PFSK-1 (cell line): ENCODE results near the gene SLC44A1.

Source experiments
- FOXP2 ChIP-seq: optimal IDR thresholded peaks from 2 replicates; pipeline ENCODE3; 2011; ENCODE audit warnings: borderline replicate concordance, control low read depth, inconsistent platforms; ENCODE audit not compliant: insufficient read depth; ENCODE audit errors: extremely low read length, extremely low read depth
- POLR2AphosphoS5 ChIP-seq: IDR thresholded peaks from 2 replicates; pipeline ENCODE4 v1.6.1; 2012; ENCODE audit warnings: low read depth, mild to moderate bottlenecking, control low read depth, low read length, moderate library complexity
- SIN3A ChIP-seq: IDR thresholded peaks from 2 replicates; pipeline ENCODE4 v1.6.1; 2012; ENCODE audit warnings: mild to moderate bottlenecking, low read length, moderate library complexity, borderline replicate concordance; ENCODE audit not compliant: insufficient read depth
- TAF1 ChIP-seq: IDR thresholded peaks from 2 replicates; pipeline ENCODE4 v1.6.1; 2012; ENCODE audit warnings: low read length, control low read depth, borderline replicate concordance; ENCODE audit not compliant: insufficient read depth
- TF ChIP-seq, protein P1 (sequence below), 2 experiments: IDR thresholded peaks; 2 replicates each; pipeline versions ENCODE4 v1.6.1 to v1.8.0; 2011 to 2012; ENCODE audit warnings: low read depth in 2 of 2, low read length in 2 of 2, control low read depth in 1 of 2, inconsistent platforms in 1 of 2, mild to moderate bottlenecking in 1 of 2, moderate library complexity in 1 of 2; ENCODE audit not compliant: insufficient read depth in 1 of 2

SLC44A1 gene

DNA sequence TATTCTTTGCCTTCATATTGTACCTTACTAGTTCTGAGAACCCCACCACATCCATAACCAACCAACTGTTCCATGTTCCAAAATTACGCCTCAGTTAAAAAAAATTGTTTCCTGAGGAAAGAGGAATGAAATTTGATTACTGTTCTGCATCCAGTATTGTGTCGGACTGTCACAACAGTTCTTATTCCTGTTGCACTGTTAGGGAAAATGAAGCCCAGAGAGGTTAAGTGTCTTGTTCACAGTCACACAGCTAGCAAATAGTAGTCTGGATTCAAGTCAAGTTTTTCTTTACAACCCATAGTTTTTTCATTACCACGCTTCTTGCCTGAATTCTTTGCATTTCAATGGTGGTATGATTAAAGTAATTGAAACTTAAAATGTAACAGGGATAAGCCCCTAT, 207.7 kb downstream of the SLC44A1 start:
- TF ChIP-seq FOXP2 (no peak), POLR2AphosphoS5 (no peak), SIN3A (no peak), TAF1 (no peak)
- TF ChIP-seq, protein P1, sequence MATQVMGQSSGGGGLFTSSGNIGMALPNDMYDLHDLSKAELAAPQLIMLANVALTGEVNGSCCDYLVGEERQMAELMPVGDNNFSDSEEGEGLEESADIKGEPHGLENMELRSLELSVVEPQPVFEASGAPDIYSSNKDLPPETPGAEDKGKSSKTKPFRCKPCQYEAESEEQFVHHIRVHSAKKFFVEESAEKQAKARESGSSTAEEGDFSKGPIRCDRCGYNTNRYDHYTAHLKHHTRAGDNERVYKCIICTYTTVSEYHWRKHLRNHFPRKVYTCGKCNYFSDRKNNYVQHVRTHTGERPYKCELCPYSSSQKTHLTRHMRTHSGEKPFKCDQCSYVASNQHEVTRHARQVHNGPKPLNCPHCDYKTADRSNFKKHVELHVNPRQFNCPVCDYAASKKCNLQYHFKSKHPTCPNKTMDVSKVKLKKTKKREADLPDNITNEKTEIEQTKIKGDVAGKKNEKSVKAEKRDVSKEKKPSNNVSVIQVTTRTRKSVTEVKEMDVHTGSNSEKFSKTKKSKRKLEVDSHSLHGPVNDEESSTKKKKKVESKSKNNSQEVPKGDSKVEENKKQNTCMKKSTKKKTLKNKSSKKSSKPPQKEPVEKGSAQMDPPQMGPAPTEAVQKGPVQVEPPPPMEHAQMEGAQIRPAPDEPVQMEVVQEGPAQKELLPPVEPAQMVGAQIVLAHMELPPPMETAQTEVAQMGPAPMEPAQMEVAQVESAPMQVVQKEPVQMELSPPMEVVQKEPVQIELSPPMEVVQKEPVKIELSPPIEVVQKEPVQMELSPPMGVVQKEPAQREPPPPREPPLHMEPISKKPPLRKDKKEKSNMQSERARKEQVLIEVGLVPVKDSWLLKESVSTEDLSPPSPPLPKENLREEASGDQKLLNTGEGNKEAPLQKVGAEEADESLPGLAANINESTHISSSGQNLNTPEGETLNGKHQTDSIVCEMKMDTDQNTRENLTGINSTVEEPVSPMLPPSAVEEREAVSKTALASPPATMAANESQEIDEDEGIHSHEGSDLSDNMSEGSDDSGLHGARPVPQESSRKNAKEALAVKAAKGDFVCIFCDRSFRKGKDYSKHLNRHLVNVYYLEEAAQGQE (IDR thresholded peaks at IDR 0.05; ENCODE audit: insufficient read depth in 1 of 2, low read depth in 2 of 2, low read length in 2 of 2): no peak

DNA sequence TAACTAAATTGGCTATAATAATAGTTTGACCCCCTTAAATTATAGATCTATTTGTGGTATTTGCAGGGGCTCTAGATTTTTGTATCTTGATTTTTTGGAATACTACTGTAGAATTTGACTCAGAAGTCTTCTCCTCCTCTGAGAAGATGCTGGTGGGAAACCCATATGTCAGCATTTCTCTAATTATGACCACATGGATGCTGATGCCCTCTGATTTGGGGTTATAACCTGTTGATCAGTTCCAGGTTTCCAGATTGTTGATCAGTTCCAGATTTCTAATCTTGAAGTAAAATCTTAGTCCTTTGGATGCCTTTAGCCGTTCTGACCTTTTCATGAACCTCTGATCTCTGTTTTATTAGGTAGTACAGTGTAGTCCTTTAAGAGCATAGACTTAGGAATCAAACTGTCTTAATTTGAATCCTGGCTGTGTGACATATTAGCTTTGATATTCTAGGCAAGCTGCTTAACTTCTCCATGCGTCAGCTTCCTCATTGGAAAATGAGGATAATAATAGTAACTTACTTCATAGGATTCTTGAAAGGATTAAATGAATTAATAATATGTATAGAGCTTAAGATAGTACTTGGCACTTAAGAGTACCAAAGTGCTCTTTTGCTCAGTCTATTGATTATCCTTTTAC, 211.5 kb downstream of the SLC44A1 start:
- no peak for TF ChIP-seq SIN3A
- TF ChIP-seq, protein P1 (IDR thresholded peaks at IDR 0.05; ENCODE audit: insufficient read depth in 1 of 2, low read depth in 2 of 2, low read length in 2 of 2): no peak
- TF ChIP-seq TAF1: no peak
- TF ChIP-seq POLR2AphosphoS5: no peak
- no peak for TF ChIP-seq FOXP2

DNA sequence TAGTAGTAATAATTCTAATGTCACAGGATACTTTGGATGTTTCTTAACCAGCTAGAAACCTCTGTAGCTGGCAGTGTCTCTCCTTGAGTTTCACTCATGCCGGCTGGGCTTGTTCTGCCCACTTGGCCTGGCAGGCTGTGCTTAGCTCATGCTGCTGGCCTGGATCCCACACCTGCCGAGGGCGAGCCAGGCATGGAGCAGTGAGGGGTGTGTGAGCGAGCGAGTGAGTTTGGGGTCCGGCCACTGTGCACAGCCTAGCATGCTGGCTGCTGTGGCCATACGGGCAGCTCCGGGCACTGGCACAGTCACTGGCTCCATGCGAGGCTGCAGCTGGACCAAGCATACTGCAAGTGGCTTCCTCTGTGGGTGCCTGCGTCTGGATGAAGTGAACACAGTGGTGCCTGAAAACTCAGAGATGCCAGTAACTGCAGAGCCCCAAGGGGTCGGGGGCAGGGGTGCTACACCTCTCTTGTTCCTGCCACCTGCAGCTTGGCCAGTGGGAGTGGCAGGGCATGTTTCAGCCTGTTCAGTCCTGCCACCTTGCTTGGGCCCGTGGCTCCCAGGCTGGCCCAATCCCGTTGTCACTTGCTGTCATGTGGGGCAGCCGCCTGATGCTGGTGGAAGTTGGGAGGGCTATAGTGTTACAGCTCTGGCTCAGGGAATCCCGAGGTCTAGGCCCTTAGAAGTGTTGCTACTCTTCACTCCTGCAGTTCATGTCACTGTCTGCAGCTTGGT, 213.3 kb downstream of the SLC44A1 start:
- TF ChIP-seq, protein P1 (IDR thresholded peaks at IDR 0.05; ENCODE audit: insufficient read depth in 1 of 2, low read depth in 2 of 2, low read length in 2 of 2): no peak
- TF ChIP-seq SIN3A: no peak
- TF ChIP-seq POLR2AphosphoS5: no peak

DNA sequence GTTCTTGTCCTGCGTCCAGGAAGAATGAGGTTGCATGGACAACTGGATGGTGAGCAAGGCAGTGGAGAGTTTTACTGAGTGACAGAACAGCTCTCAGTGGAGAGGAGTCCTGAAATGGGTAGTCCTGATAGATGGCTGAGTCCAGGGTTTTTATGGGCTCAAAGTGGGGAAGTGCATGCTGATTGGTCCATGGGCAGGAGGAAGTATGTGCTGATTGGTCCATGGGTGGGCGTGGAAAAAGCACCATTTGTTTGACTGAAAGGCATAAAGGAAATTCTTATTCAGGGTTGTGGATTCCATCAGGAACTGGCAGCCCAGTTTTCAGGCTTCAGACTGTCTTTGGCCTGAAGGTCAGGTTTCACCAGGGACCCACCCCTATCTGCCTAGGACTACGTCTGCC, 214.0 kb downstream of the SLC44A1 start:
- no peak for TF ChIP-seq SIN3A
- TF ChIP-seq POLR2AphosphoS5: no peak
- TF ChIP-seq, protein P1 (IDR thresholded peaks at IDR 0.05; ENCODE audit: insufficient read depth in 1 of 2, low read depth in 2 of 2, low read length in 2 of 2): no peak
- TF ChIP-seq TAF1: no peak
- TF ChIP-seq FOXP2: no peak
